NT2/D1 (cell line): ENCODE data around the gene SNAP47.

Experiments
- DNase-seq: peaks from one replicate; pipeline ENCODE4 v3.0.0-alpha.2; 2011; ENCODE audit warnings: low read depth, low spot score
- H3K27me3 ChIP-seq: 2 replicates; pipeline ENCODE4 v1.6.0; 2011; ENCODE audit warnings: mild to moderate bottlenecking; ENCODE audit not compliant: insufficient read length, insufficient read depth
- H3K36me3 ChIP-seq: 2 replicates; pipeline ENCODE4 v1.6.1; 2011; ENCODE audit warnings: mild to moderate bottlenecking, low read length, mixed read lengths; ENCODE audit not compliant: insufficient read depth, insufficient read length
- H3K4me1 ChIP-seq: 2 replicates; pipeline ENCODE4 v1.5.1; 2011; ENCODE audit not compliant: insufficient read depth, insufficient read length
- H3K4me3 ChIP-seq: 2 replicates; pipeline ENCODE4 v1.5.1; 2011; ENCODE audit warnings: low read depth; ENCODE audit not compliant: insufficient read length
- H3K9ac ChIP-seq: 2 replicates; pipeline ENCODE4 v1.6.0; 2011; ENCODE audit warnings: low read depth; ENCODE audit not compliant: insufficient read length
- H3K9me3 ChIP-seq: 2 replicates; pipeline ENCODE4 v1.5.1; 2011; ENCODE audit warnings: mild to moderate bottlenecking, low read length; ENCODE audit not compliant: insufficient read depth
- SUZ12 ChIP-seq: IDR thresholded peaks from 2 replicates; pipeline ENCODE4 v1.6.1; 2011; ENCODE audit not compliant: insufficient read length, insufficient read depth; ENCODE audit errors: extremely low read depth
- YY1 ChIP-seq: IDR thresholded peaks from 2 replicates; pipeline ENCODE4 v1.6.1; 2011; ENCODE audit not compliant: insufficient read length, insufficient read depth
- ZNF274 ChIP-seq: IDR thresholded peaks from 2 replicates; pipeline ENCODE4 v1.6.1; 2011; ENCODE audit warnings: mild to moderate bottlenecking, low read depth, low read length

The SNAP47 gene

DNA sequence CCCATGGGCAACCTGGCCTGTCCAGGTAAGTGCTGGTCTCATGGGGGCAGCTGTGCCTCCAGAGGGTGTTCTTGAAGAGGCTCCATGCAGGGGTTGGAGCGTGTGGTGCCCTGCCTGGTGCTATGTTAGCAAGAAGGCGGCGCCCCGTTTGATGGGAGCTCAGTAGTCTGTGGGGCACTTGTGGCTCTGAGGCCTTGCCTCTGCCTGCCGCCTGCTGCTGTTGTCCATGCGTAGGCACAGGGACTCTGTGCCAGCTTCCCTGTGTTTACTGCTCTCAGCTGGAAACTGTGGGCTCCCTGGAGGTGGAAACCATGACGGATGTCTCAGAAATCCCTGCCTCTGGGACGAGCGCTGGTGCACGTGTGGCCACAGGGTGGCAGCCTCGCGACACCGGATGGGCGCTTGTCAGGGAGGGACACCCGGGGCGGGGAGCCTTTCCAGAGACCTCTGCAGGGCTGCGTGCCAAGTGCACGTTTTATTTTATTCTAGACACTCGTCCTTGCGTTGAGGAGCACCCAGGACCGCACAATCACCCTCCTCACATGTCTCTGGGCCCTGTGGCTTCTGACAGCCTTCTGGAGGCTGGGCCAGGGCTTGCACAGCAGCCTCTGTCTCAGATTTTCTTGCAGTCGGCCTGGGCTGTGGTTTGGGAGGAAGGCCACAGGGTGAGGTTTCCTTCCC lies 27.1 kb downstream of the SNAP47 start:
- Histone ChIP-seq H3K27me3 (no peaks in the 10 kb centered on the region), H3K9me3 (no peaks in the 10 kb centered on the region), H3K4me1 (peaks cover 30% of the 10 kb centered on the region), H3K36me3 (peaks cover 84% of the 10 kb centered on the region), H3K4me3 (no peak overlapping the region), H3K9ac (peak overlapping the region; percentile 36)
- TF ChIP-seq ZNF274 (no peak), YY1 (no peak), SUZ12 (no peak)
- peak; percentile 80 for DNase-seq

- Histone ChIP-seq H3K4me1 (peaks cover 24% of the 10 kb centered on the region), H3K4me3 (no peak overlapping the region), H3K9me3 (no peaks in the 10 kb centered on the region), H3K36me3 (peaks cover 84% of the 10 kb centered on the region), H3K9ac (peak overlapping the region; percentile 65), H3K27me3 (no peaks in the 10 kb centered on the region)
- DNase-seq: no peak
- TF ChIP-seq ZNF274 (no peak), YY1 (no peak), SUZ12 (no peak)
Measured at GRCh38 chr1:227763246-227764018, 28.2 kb downstream of the SNAP47 start.

GRCh38 chr1:227764019-227764391 lies 28.8 kb downstream of the SNAP47 start:
- Histone ChIP-seq H3K9ac (no peak overlapping the region), H3K36me3 (peaks cover 87% of the 10 kb centered on the region), H3K4me1 (peaks cover 24% of the 10 kb centered on the region), H3K4me3 (no peak overlapping the region), H3K9me3 (no peaks in the 10 kb centered on the region), H3K27me3 (no peaks in the 10 kb centered on the region)
- TF ChIP-seq SUZ12: no peak
- no peak for TF ChIP-seq ZNF274
- no peak for TF ChIP-seq YY1
- peak; percentile 43 for DNase-seq

- no peak overlapping the region for H3K4me3 ChIP-seq
- H3K27me3 ChIP-seq: no peaks in the 10 kb centered on the region
- H3K36me3 ChIP-seq: peaks cover 87% of the 10 kb centered on the region
- no peaks in the 10 kb centered on the region for H3K9me3 ChIP-seq
- H3K9ac ChIP-seq: peak overlapping the region; percentile 21
- no peak for DNase-seq
- peaks cover 22% of the 10 kb centered on the region for H3K4me1 ChIP-seq
- TF ChIP-seq SUZ12: no peak
- no peak for TF ChIP-seq ZNF274
- no peak for TF ChIP-seq YY1
Measured at GRCh38 chr1:227765261-227766014, 30.2 kb downstream of the SNAP47 start.

- no peaks in the 10 kb centered on the region for H3K9me3 ChIP-seq
- H3K4me3 ChIP-seq: no peak overlapping the region
- H3K36me3 ChIP-seq: peaks cover 88% of the 10 kb centered on the region
- no peaks in the 10 kb centered on the region for H3K27me3 ChIP-seq
- H3K9ac ChIP-seq: no peak overlapping the region
- H3K4me1 ChIP-seq: peaks cover 22% of the 10 kb centered on the region
- TF ChIP-seq SUZ12: no peak
- no peak for TF ChIP-seq ZNF274
- no peak for TF ChIP-seq YY1
- no peak for DNase-seq
Measured at GRCh38 chr1:227766015-227766634, 30.9 kb downstream of the SNAP47 start.

DNA sequence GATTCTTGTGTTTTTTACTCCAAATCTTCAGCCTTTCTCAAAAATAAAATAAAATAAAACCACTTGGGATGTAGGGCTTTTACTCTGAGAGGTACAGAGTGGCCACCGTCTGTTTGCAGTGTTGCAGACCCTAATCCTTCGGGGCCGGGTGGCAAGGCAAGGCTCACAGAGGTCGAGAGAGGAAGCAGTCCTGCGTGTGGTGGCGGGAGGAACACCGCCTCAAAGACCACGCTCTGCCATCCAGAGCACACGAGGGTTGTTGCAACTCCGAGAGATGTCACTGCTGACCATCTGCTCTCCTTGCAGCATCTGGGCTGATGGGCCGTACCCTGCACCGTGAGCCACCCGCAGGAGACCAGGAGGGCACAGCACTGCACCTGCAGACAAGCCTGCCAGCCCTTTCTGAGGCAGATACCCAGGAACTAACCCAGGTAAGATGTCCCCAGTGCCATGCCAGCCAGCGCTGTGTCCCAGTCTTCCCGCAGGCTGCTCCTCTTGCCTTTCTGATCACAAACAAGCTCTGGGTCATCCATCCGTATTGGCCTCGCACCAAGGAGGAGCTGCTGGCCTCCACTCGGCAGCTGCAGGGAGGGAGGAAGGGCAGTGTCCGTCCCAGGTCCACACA lies 31.5 kb downstream of the SNAP47 start:
- peaks cover 22% of the 10 kb centered on the region for H3K4me1 ChIP-seq
- no peaks in the 10 kb centered on the region for H3K9me3 ChIP-seq
- H3K27me3 ChIP-seq: no peaks in the 10 kb centered on the region
- TF ChIP-seq ZNF274 (no peak), SUZ12 (no peak), YY1 (no peak)
- no peak overlapping the region for H3K9ac ChIP-seq
- H3K36me3 ChIP-seq: peaks cover 87% of the 10 kb centered on the region
- no peak for DNase-seq
- no peak overlapping the region for H3K4me3 ChIP-seq
